K562 (cell line): ENCODE measurements around the gene GNB2. TPM values are rescaled to one million over a fixed set of nuclear protein-coding genes. Genes with fewer than 3 reads are reported as not detected.

Experiments
- ARID3A ChIP-seq: IDR thresholded peaks from 2 replicates; pipeline ENCODE4 v1.6.1; 2012; ENCODE audit warnings: low read depth, low read length, improper control_type of control experiment, borderline replicate concordance
- FOXA3 ChIP-seq, 2 experiments: fragments of 450-650 bp in 1 of 2; sonication (generic) in 1 of 2; formaldehyde crosslinking; IDR thresholded peaks in 1 of 2; conservative IDR thresholded peaks in 1 of 2; 2 replicates each; pipeline versions ENCODE4 v1.4.0 to v1.8.0; 2020 to 2022; ENCODE audit warnings: mild to moderate bottlenecking in 2 of 2, missing genetic modification reagents in 1 of 2
- FOXM1 ChIP-seq, 2 experiments: fragments of 450-650 bp in 1 of 2; sonication (generic) in 1 of 2; formaldehyde crosslinking in 1 of 2; IDR thresholded peaks; 2 replicates each; pipeline versions ENCODE4 v1.6.1 to v1.9.0; 2017 to 2022; ENCODE audit warnings: low read depth in 2 of 2, mild to moderate bottlenecking in 2 of 2, missing genetic modification reagents in 1 of 2, moderate library complexity in 1 of 2
- GABPB2 ChIP-seq: fragments of 250-450 bp; sonication (Bioruptor Pico); conservative IDR thresholded peaks from 2 replicates; pipeline ENCODE4 v1.5.1; 2021; ENCODE audit warnings: mild to moderate bottlenecking
- NKRF ChIP-seq: fragments of 450-650 bp; IDR thresholded peaks from 2 replicates; pipeline ENCODE4 v1.6.1; 2016; ENCODE audit warnings: borderline replicate concordance
- PHB ChIP-seq: fragments of 250-450 bp; sonication (Bioruptor Pico); IDR thresholded peaks from 2 replicates; pipeline ENCODE4 v1.5.0; 2021
- RAD51 ChIP-seq: fragments of 450-650 bp; IDR thresholded peaks from 2 replicates; pipeline ENCODE4 v1.7.1; 2016; ENCODE audit warnings: low read depth, mild to moderate bottlenecking, borderline replicate concordance
- SP2 ChIP-seq: IDR thresholded peaks from 2 replicates; pipeline ENCODE4 v1.6.1; 2011; ENCODE audit warnings: mild to moderate bottlenecking, low read depth, low read length, moderate library complexity; ENCODE audit not compliant: poor library complexity, severe bottlenecking; ENCODE audit errors: extremely low read depth
- STAT5A ChIP-seq: IDR thresholded peaks from 2 replicates; pipeline ENCODE4 v1.6.1; 2012; ENCODE audit warnings: low read length, inconsistent platforms, borderline replicate concordance
- TSC22D4 ChIP-seq: fragments of 450-650 bp; IDR thresholded peaks from 2 replicates; pipeline ENCODE4 v1.6.1; 2016; ENCODE audit warnings: missing genetic modification characterization, missing biosample characterization, control low read depth
- UBTF ChIP-seq, 2 experiments: IDR thresholded peaks; 2 replicates each; pipeline ENCODE4 v1.6.1; 2012; ENCODE audit warnings: improper control_type of control experiment in 2 of 2, low read depth in 2 of 2, low read length in 2 of 2, borderline replicate concordance in 1 of 2
- ZBTB26 ChIP-seq: fragments of 450-650 bp; formaldehyde crosslinking; IDR thresholded peaks from 2 replicates; pipeline ENCODE4 v1.4.0; 2022; ENCODE audit warnings: missing genetic modification characterization
- ZBTB8A ChIP-seq: fragments of 450-650 bp; IDR thresholded peaks from 2 replicates; pipeline ENCODE4 v1.6.1; 2018; ENCODE audit warnings: mild to moderate bottlenecking, moderate library complexity; ENCODE audit not compliant: partially characterized antibody
- ZNF512 ChIP-seq: IDR thresholded peaks from 2 replicates; pipeline ENCODE4 v1.6.1; 2016; ENCODE audit warnings: missing genetic modification characterization, missing compliant biosample characterization
- ZNF740 ChIP-seq, 3 experiments: fragments of 200-800 bp in 1 of 3; sonication (Bioruptor generic) in 1 of 3; sonication (generic) in 1 of 3; formaldehyde crosslinking in 1 of 3; IDR thresholded peaks; 2 replicates each; pipeline versions ENCODE4 v1.6.1 to v1.8.0; 2016 to 2022; ENCODE audit warnings: mild to moderate bottlenecking in 2 of 3, missing compliant biosample characterization in 2 of 3, missing genetic modification characterization in 2 of 3, missing genetic modification reagents in 1 of 3
- polyA plus RNA-seq, 8 experiments: library from polyadenylated mRNA; depleted of rRNA in 4 of 8; stranded (reverse) in 5 of 8; unstranded in 3 of 8; fragments of >200 nt; fragmentation: Nextera tagmentation in 2 of 8; fragmentation: Illumina TruSeq in 1 of 8; extraction: Ambion mirVana in 2 of 8; extraction: Trizol in 1 of 8; gene quantifications; 2 replicates each; pipeline versions ENCODE4 v1.2.1 to v1.2.3, GENCODE V29; 2011 to 2014; ENCODE audit warnings: inconsistent platforms in 1 of 8, missing spikeins in 1 of 8
- total RNA-seq, 7 experiments: library from RNA; depleted of rRNA in 6 of 7; stranded (reverse); fragments of >200 nt in 6 of 7; fragmentation: Illumina TruSeq in 2 of 7; extraction: Trizol in 2 of 7; gene quantifications; 2 replicates each; pipeline versions ENCODE4 v1.2.1 to v1.2.3, GENCODE V29; 2011 to 2021; ENCODE audit warnings: low replicate concordance in 1 of 7

GNB2 gene
- total and polyA plus RNA-seq, 9 of the 15 experiments (the other 6 are each of a cell fraction or from before 2014, with no cell fraction given), result 0.65 to 320 (median 104) TPM

GRCh38 chr7:100682228-100682741, 8.7 kb downstream of the GNB2 start (continued):
- TF ChIP-seq UBTF (IDR thresholded peaks at IDR 0.05; ENCODE audit: borderline replicate concordance in 1 of 2, low read depth in 2 of 2, low read length in 2 of 2) (no peak), ARID3A (no peak), FOXA3 (CRISPR knock-in tag; conservative IDR thresholded peaks at IDR 0.05 in 1 of 2, IDR thresholded peaks at IDR 0.05 in 1 of 2) (no peak), ZNF740 (CRISPR knock-in tag; IDR thresholded peaks at IDR 0.05) (0 out of 2 replicates have a peak, but pooled peaks have one; percentile 61), ZNF740 (tag; IDR thresholded peaks at IDR 0.05) (no peak), NKRF (no peak), STAT5A (no peak), GABPB2 (CRISPR knock-in tag) (no peak), RAD51 (no peak), FOXM1 (IDR thresholded peaks at IDR 0.05; ENCODE audit: low read depth) (no peak), FOXM1 (CRISPR knock-in tag; IDR thresholded peaks at IDR 0.05; ENCODE audit: low read depth) (no peak), SP2 (no peak), TSC22D4 (tag) (no peak), ZNF512 (tag) (no peak), ZBTB26 (no peak), PHB (CRISPR knock-in tag) (no peak), ZBTB8A (no peak)
